HepG2 (cell line): ENCODE results near the gene IDUA. TPM values are rescaled to one million over a fixed set of nuclear protein-coding genes. Genes with fewer than 3 reads are reported as not detected.
A peak's percentile ranks its signal among the peaks of the same experiment; 100 is the strongest.

Experiments used
- ATAD3A ChIP-seq: sonication (generic); formaldehyde crosslinking; IDR thresholded peaks from 2 replicates; pipeline ENCODE4 v1.4.0; 2020; ENCODE audit warnings: missing genetic modification reagents
- DR1 ChIP-seq: sonication (generic); formaldehyde crosslinking; IDR thresholded peaks from 2 replicates; pipeline ENCODE4 v1.8.0; 2021; ENCODE audit warnings: mild to moderate bottlenecking, missing genetic modification reagents, inconsistent platforms
- EZH2 ChIP-seq: conservative IDR thresholded peaks from 2 replicates; pipeline ENCODE4 v1.6.1; 2012; ENCODE audit warnings: mild to moderate bottlenecking, low read depth, low read length, moderate library complexity
- HDAC2 ChIP-seq: sonication (generic); formaldehyde crosslinking; IDR thresholded peaks from 2 replicates; pipeline ENCODE4 v1.4.0; 2020; ENCODE audit warnings: missing genetic modification reagents
- KLF15 ChIP-seq: sonication (generic); formaldehyde crosslinking; IDR thresholded peaks from 2 replicates; pipeline ENCODE4 v1.8.1; 2023; ENCODE audit warnings: borderline replicate concordance, mild to moderate bottlenecking, inconsistent platforms, missing genetic modification reagents, mixed read lengths
- KMT2A ChIP-seq: sonication (generic); formaldehyde crosslinking; IDR thresholded peaks from 2 replicates; pipeline ENCODE4 v1.4.0; 2020; ENCODE audit warnings: missing genetic modification reagents
- PHB2 ChIP-seq: fragments of 450-650 bp; IDR thresholded peaks from 2 replicates; pipeline ENCODE4 v1.6.1; 2018; ENCODE audit not compliant: partially characterized antibody
- RBM39 ChIP-seq: fragments of 200-400 bp; formaldehyde crosslinking; IDR thresholded peaks from one replicate; pipeline ENCODE4 v1.6.1; 2018; ENCODE audit warnings: antibody characterized with exemption, mild to moderate bottlenecking, low read depth, low read length; ENCODE audit not compliant: poor library complexity, severe bottlenecking
- SAP130 ChIP-seq: IDR thresholded peaks from 2 replicates; pipeline ENCODE4 v1.6.1; 2016; ENCODE audit warnings: low read depth
- SIX1 ChIP-seq: sonication (generic); formaldehyde crosslinking; IDR thresholded peaks from 2 replicates; pipeline ENCODE4 v1.4.0; 2020; ENCODE audit warnings: missing genetic modification reagents, borderline replicate concordance
- STAT5B ChIP-seq: sonication (generic); formaldehyde crosslinking; IDR thresholded peaks from 2 replicates; pipeline ENCODE4 v1.4.0; 2020; ENCODE audit warnings: missing genetic modification reagents
- TMF1 ChIP-seq: sonication (generic); formaldehyde crosslinking; IDR thresholded peaks from 2 replicates; pipeline ENCODE4 v1.8.1; 2022; ENCODE audit warnings: low read depth, missing genetic modification reagents
- ZBTB3 ChIP-seq: sonication (generic); formaldehyde crosslinking; IDR thresholded peaks from 2 replicates; pipeline ENCODE4 v1.4.0; 2020; ENCODE audit warnings: low read depth, mild to moderate bottlenecking, moderate library complexity, missing genetic modification reagents, borderline replicate concordance
- ZBTB7A ChIP-seq: sonication (generic); formaldehyde crosslinking; IDR thresholded peaks from 2 replicates; pipeline ENCODE4 v1.8.0; 2022; ENCODE audit warnings: mild to moderate bottlenecking, missing genetic modification reagents
- ZNF589 ChIP-seq: sonication (generic); formaldehyde crosslinking; conservative IDR thresholded peaks from 2 replicates; pipeline ENCODE4 v1.8.0; 2022; ENCODE audit warnings: mild to moderate bottlenecking, moderate library complexity, missing genetic modification reagents
- ZNF629 ChIP-seq: sonication (generic); formaldehyde crosslinking; conservative IDR thresholded peaks from 2 replicates; pipeline ENCODE4 v1.5.0; 2020; ENCODE audit warnings: missing genetic modification reagents
- ZNF720 ChIP-seq: sonication (generic); formaldehyde crosslinking; IDR thresholded peaks from 2 replicates; pipeline ENCODE4 v1.4.0; 2020; ENCODE audit warnings: missing genetic modification reagents
- ZNF773 ChIP-seq: sonication (generic); formaldehyde crosslinking; IDR thresholded peaks from 2 replicates; pipeline ENCODE4 v1.4.0; 2020; ENCODE audit warnings: missing genetic modification reagents, borderline replicate concordance
- polyA plus RNA-seq, 8 experiments: library from polyadenylated mRNA; depleted of rRNA in 3 of 8; stranded (reverse) in 7 of 8; unstranded in 1 of 8; fragments of >200 nt; fragmentation: Illumina TruSeq in 4 of 8; extraction: Trizol in 4 of 8; gene quantifications; 2 replicates each; pipeline versions ENCODE4 v1.2.1 to v1.2.3, GENCODE V29; 2011 to 2016; ENCODE audit warnings: low read depth in 4 of 8, missing spikeins in 1 of 8, mixed read lengths in 1 of 8; ENCODE audit not compliant: insufficient read depth in 1 of 8
- total RNA-seq, 5 experiments: library from RNA; depleted of rRNA; stranded (reverse); fragments of >200 nt; fragmentation: Illumina TruSeq; extraction: Trizol; gene quantifications; 2 replicates each; pipeline ENCODE4 v1.2.3, GENCODE V29; 2016; ENCODE audit warnings: low read depth in 1 of 5
- TF ChIP-seq, protein P1 (sequence below): sonication (generic); formaldehyde crosslinking; IDR thresholded peaks from 2 replicates; pipeline ENCODE4 v1.8.0; 2022; ENCODE audit warnings: missing genetic modification reagents, mild to moderate bottlenecking, borderline replicate concordance
- TF ChIP-seq, protein P2 (sequence below): sonication (generic); formaldehyde crosslinking; IDR thresholded peaks from 2 replicates; pipeline ENCODE4 v1.4.0; 2020; ENCODE audit warnings: missing genetic modification reagents, low read depth, mild to moderate bottlenecking, borderline replicate concordance
- TF ChIP-seq, protein P3 (sequence below): sonication (generic); formaldehyde crosslinking; conservative IDR thresholded peaks from 2 replicates; pipeline ENCODE4 v1.4.0; 2020; ENCODE audit warnings: missing genetic modification reagents
- TF ChIP-seq, protein P4 (sequence below): sonication (generic); formaldehyde crosslinking; IDR thresholded peaks from 2 replicates; pipeline ENCODE4 v1.4.0; 2020; ENCODE audit warnings: mild to moderate bottlenecking, low read depth, missing genetic modification reagents
- TF ChIP-seq, protein P5 (sequence below): sonication (generic); formaldehyde crosslinking; IDR thresholded peaks from 2 replicates; pipeline ENCODE4 v1.5.0; 2020; ENCODE audit warnings: mild to moderate bottlenecking, low read depth, missing genetic modification reagents, borderline replicate concordance

IDUA gene
- total and polyA plus RNA-seq, 2 of the 13 experiments (the other 11 are each of a cell fraction or from before 2014, with no cell fraction given) = 0.77 to 1.0 TPM

DNA sequence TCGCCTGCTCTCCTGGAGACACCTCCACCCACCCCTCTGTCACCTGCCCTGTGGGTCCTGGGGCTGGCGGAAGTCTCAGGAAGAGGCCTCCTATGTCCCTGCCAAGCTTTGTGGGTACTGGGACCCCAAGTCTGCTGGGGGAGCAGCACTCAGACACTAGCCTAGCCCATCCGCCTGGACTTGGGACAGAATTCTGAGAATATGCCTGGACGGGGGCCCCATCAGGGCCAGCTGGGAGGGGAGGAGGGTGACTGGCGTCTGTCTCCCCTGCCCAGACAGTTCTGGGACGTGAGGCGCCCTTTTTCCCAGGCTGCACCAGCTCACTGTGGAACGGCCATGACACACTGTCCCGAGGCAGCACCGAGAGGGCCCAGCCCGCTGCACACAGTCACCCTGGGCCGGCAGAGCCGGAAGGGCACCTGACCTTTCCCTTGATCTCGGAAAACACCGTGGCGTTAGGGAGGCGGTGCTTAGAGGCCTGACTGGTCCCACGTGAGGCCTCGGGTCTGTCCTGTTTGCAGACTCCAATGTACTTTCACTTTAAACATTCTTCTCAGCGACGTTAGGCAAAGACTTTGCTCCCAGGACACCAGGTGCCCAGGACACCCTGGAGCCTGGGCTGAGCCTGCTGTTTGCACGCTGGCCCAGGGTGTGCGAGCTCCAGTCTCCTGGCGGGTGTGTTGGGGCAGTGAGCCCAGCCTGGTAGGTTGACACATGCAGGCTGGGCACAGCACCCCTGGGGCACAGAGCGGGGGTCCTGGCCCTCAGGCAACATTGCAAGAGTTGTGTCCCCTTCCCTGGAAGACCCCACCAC, 5.7 kb downstream of the IDUA start (continued):
- TF ChIP-seq SAP130 (CRISPR knock-in tag) = peak; percentile 99
- TF ChIP-seq RBM39 = no peak
- TF ChIP-seq, protein P1, sequence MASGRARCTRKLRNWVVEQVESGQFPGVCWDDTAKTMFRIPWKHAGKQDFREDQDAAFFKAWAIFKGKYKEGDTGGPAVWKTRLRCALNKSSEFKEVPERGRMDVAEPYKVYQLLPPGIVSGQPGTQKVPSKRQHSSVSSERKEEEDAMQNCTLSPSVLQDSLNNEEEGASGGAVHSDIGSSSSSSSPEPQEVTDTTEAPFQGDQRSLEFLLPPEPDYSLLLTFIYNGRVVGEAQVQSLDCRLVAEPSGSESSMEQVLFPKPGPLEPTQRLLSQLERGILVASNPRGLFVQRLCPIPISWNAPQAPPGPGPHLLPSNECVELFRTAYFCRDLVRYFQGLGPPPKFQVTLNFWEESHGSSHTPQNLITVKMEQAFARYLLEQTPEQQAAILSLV (CRISPR knock-in tag) = no peak; the same call in none of the 2 replicates
- TF ChIP-seq STAT5B (CRISPR knock-in tag) = no peak
- TF ChIP-seq HDAC2 (CRISPR knock-in tag) = peak; percentile 95
- no peak for TF ChIP-seq ZNF629 (CRISPR knock-in tag)
- TF ChIP-seq PHB2 = no peak
- TF ChIP-seq KLF15 (CRISPR knock-in tag) = no peak
- peak; percentile 75; the same call in 1 of the 2 replicates for TF ChIP-seq ZBTB3 (CRISPR knock-in tag)
- TF ChIP-seq, protein P2, sequence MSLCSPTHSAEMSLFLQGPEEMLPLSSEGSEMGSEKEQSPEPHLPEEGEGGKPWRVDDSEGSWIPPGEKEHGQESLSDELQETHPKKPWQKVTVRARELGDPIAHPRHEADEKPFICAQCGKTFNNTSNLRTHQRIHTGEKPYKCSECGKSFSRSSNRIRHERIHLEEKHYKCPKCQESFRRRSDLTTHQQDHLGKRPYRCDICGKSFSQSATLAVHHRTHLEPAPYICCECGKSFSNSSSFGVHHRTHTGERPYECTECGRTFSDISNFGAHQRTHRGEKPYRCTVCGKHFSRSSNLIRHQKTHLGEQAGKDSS (CRISPR knock-in tag) = peak; percentile 80; the same call in 1 of the 2 replicates
- TF ChIP-seq ZNF720 (CRISPR knock-in tag) = no peak
- no peak for TF ChIP-seq EZH2
- TF ChIP-seq ZBTB7A = peak; percentile 4; the same call in 1 of the 2 replicates
- no peak for TF ChIP-seq ATAD3A (CRISPR knock-in tag)
- TF ChIP-seq, protein P3, sequence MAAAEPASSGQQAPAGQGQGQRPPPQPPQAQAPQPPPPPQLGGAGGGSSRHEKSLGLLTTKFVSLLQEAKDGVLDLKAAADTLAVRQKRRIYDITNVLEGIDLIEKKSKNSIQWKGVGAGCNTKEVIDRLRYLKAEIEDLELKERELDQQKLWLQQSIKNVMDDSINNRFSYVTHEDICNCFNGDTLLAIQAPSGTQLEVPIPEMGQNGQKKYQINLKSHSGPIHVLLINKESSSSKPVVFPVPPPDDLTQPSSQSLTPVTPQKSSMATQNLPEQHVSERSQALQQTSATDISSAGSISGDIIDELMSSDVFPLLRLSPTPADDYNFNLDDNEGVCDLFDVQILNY (CRISPR knock-in tag) = no peak
- TF ChIP-seq SIX1 (CRISPR knock-in tag) = peak; percentile 57; the same call in 1 of the 2 replicates
- TF ChIP-seq ZNF773 = no peak
- TF ChIP-seq DR1 (CRISPR knock-in tag) = peak; percentile 72; the same call in 1 of the 2 replicates
- TF ChIP-seq, protein P4, sequence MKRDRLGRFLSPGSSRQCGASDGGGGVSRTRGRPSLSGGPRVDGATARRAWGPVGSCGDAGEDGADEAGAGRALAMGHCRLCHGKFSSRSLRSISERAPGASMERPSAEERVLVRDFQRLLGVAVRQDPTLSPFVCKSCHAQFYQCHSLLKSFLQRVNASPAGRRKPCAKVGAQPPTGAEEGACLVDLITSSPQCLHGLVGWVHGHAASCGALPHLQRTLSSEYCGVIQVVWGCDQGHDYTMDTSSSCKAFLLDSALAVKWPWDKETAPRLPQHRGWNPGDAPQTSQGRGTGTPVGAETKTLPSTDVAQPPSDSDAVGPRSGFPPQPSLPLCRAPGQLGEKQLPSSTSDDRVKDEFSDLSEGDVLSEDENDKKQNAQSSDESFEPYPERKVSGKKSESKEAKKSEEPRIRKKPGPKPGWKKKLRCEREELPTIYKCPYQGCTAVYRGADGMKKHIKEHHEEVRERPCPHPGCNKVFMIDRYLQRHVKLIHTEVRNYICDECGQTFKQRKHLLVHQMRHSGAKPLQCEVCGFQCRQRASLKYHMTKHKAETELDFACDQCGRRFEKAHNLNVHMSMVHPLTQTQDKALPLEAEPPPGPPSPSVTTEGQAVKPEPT (CRISPR knock-in tag) = peak; percentile 80; the same call in 1 of the 2 replicates
- TF ChIP-seq, protein P5, sequence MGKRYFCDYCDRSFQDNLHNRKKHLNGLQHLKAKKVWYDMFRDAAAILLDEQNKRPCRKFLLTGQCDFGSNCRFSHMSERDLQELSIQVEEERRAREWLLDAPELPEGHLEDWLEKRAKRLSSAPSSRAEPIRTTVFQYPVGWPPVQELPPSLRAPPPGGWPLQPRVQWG (CRISPR knock-in tag) = no peak
- no peak for TF ChIP-seq KMT2A (CRISPR knock-in tag)
- TF ChIP-seq ZNF589 (CRISPR knock-in tag) = peak; percentile 80; the same call in 1 of the 2 replicates
- TF ChIP-seq TMF1 = 0 out of 2 replicates have a peak, but pooled peaks have one; percentile 7
